ENCODE results near the gene KDM8. TPM values are rescaled to one million over a fixed set of nuclear protein-coding genes. Genes with fewer than 3 reads are reported as not detected.

The KDM8 gene
- total RNA-seq, 3 donors from 2014 or later, result 1.9 to 4.5 (median 4.3) TPM

- Histone ChIP-seq H3K9me3 (no peaks in the 10 kb centered on the region), H3K4me3 (no peak overlapping the region), H3K4me1 (peaks cover 0 to 4% of the 10 kb centered on the region in 2 donors), H3K27ac (no peak overlapping the region), H3K36me3 (no peaks in the 10 kb centered on the region), H3K27me3 (no peaks in the 10 kb centered on the region)
- TF ChIP-seq POLR2A (IDR thresholded peaks at IDR 0.05) (no peak), CTCF (IDR thresholded peaks at IDR 0.05) (no peak), POLR2AphosphoS5 (IDR thresholded peaks at IDR 0.05) (no peak)
- intact Hi-C loops (cut with DNase I; ENCODE audit: low total_unique reads), result no loop called here
- no peak for DNase-seq (ENCODE audit: low spot score in 2 of 2)
These were observed 6.3 kb downstream of the KDM8 start for GRCh38 chr16:27209591-27209990.

GRCh38 chr16:27210174-27210573 is 6.8 kb downstream of the KDM8 start:
- TF ChIP-seq POLR2AphosphoS5 (IDR thresholded peaks at IDR 0.05), result no peak
- TF ChIP-seq CTCF (IDR thresholded peaks at IDR 0.05), result no peak
- TF ChIP-seq POLR2A (IDR thresholded peaks at IDR 0.05), result no peak
- H3K27me3 ChIP-seq, result no peaks in the 10 kb centered on the region
- H3K9me3 ChIP-seq, result no peaks in the 10 kb centered on the region
- H3K36me3 ChIP-seq, result no peaks in the 10 kb centered on the region
- no peak for DNase-seq (ENCODE audit: low spot score in 2 of 2)
- intact Hi-C loops (cut with DNase I; ENCODE audit: low total_unique reads), result no loop called here
- H3K4me3 ChIP-seq, result no peak overlapping the region
- no peak overlapping the region for H3K27ac ChIP-seq
- no peaks in the 10 kb centered on the region for H3K4me1 ChIP-seq

- no peaks in the 10 kb centered on the region for H3K27me3 ChIP-seq
- no peak overlapping the region for H3K4me3 ChIP-seq
- intact Hi-C loops (cut with DNase I; ENCODE audit: low total_unique reads), result no loop called here
- H3K9me3 ChIP-seq, result no peaks in the 10 kb centered on the region
- H3K27ac ChIP-seq, result no peak overlapping the region
- H3K4me1 ChIP-seq, result no peaks in the 10 kb centered on the region
- no peak for TF ChIP-seq CTCF (IDR thresholded peaks at IDR 0.05)
- no peak for TF ChIP-seq POLR2A (IDR thresholded peaks at IDR 0.05)
- no peak for TF ChIP-seq POLR2AphosphoS5 (IDR thresholded peaks at IDR 0.05)
- no peak for DNase-seq (ENCODE audit: low spot score in 2 of 2)
- no peaks in the 10 kb centered on the region for H3K36me3 ChIP-seq
These were observed 7.7 kb downstream of the KDM8 start for GRCh38 chr16:27211026-27211425.

GRCh38 chr16:27214084-27214961 is 11.0 kb downstream of the KDM8 start:
- DNase-seq (ENCODE audit: low spot score in 2 of 2), result no peak
- TF ChIP-seq CTCF (IDR thresholded peaks at IDR 0.05) (no peak), POLR2A (IDR thresholded peaks at IDR 0.05) (no peak), POLR2AphosphoS5 (IDR thresholded peaks at IDR 0.05) (no peak)
- Histone ChIP-seq H3K4me3 (no peak overlapping the region), H3K9me3 (no peaks in the 10 kb centered on the region), H3K27ac (no peak overlapping the region), H3K36me3 (no peaks in the 10 kb centered on the region), H3K4me1 (no peaks in the 10 kb centered on the region), H3K27me3 (no peaks in the 10 kb centered on the region)
- intact Hi-C loops (cut with DNase I; ENCODE audit: low total_unique reads), result no loop called here

- Histone ChIP-seq H3K36me3 (no peaks in the 10 kb centered on the region), H3K27ac (no peak overlapping the region), H3K9me3 (no peaks in the 10 kb centered on the region), H3K4me1 (no peaks in the 10 kb centered on the region), H3K27me3 (no peaks in the 10 kb centered on the region), H3K4me3 (no peak overlapping the region)
- no peak for DNase-seq (ENCODE audit: low spot score in 2 of 2)
- no peak for TF ChIP-seq CTCF (IDR thresholded peaks at IDR 0.05)
- no peak for TF ChIP-seq POLR2AphosphoS5 (IDR thresholded peaks at IDR 0.05)
- no peak for TF ChIP-seq POLR2A (IDR thresholded peaks at IDR 0.05)
- intact Hi-C loops (cut with DNase I; ENCODE audit: low total_unique reads), result no loop called here
These were observed 12.3 kb downstream of the KDM8 start for GRCh38 chr16:27215660-27216059.
